HepG2 (cell line): Measurements from ENCODE around the gene TTC6. TPM values are rescaled to one million over a fixed set of nuclear protein-coding genes. Genes with fewer than 3 reads are reported as not detected.

Experiments used
- AKAP8 ChIP-seq: sonication (generic); formaldehyde crosslinking; IDR thresholded peaks from 2 replicates; pipeline ENCODE4 v1.5.1; 2020; ENCODE audit warnings: mild to moderate bottlenecking, missing genetic modification reagents
- HDAC1 ChIP-seq: sonication (generic); formaldehyde crosslinking; IDR thresholded peaks from 2 replicates; pipeline ENCODE4 v1.5.1; 2020; ENCODE audit warnings: mild to moderate bottlenecking, missing genetic modification reagents
- MAFF ChIP-seq: IDR thresholded peaks from 2 replicates; pipeline ENCODE4 v1.6.1; 2011; ENCODE audit warnings: low read depth, low read length, improper control_type of control experiment
- MYNN ChIP-seq: sonication (generic); formaldehyde crosslinking; IDR thresholded peaks from 2 replicates; pipeline ENCODE4 v1.4.0; 2020; ENCODE audit warnings: mild to moderate bottlenecking, low read depth, missing genetic modification reagents
- NR2F2 ChIP-seq: IDR thresholded peaks from 2 replicates; pipeline ENCODE4 v1.6.1; 2012; ENCODE audit warnings: low read depth, inconsistent platforms, borderline replicate concordance
- PTBP1 ChIP-seq: fragments of 200-400 bp; formaldehyde crosslinking; IDR thresholded peaks from 2 replicates; pipeline ENCODE4 v1.6.1; 2018; ENCODE audit warnings: low read length, low read depth; ENCODE audit not compliant: poor library complexity, severe bottlenecking
- SNAPC2 ChIP-seq: sonication (generic); formaldehyde crosslinking; IDR thresholded peaks from 2 replicates; pipeline ENCODE4 v1.8.1; 2022; ENCODE audit warnings: mild to moderate bottlenecking, missing genetic modification reagents
- ZNF124 ChIP-seq: sonication (generic); formaldehyde crosslinking; IDR thresholded peaks from 2 replicates; pipeline ENCODE4 v1.4.0; 2020; ENCODE audit warnings: missing genetic modification reagents
- ZNF431 ChIP-seq: sonication (generic); formaldehyde crosslinking; IDR thresholded peaks from 2 replicates; pipeline ENCODE4 v1.9.0; 2022; ENCODE audit warnings: missing genetic modification reagents, low read depth, mild to moderate bottlenecking, borderline replicate concordance
- ZNF792 ChIP-seq: IDR thresholded peaks from 2 replicates; pipeline ENCODE4 v1.6.1; 2016
- polyA plus RNA-seq, 8 experiments: library from polyadenylated mRNA; depleted of rRNA in 3 of 8; stranded (reverse) in 7 of 8; unstranded in 1 of 8; fragments of >200 nt; fragmentation: Illumina TruSeq in 4 of 8; extraction: Trizol in 4 of 8; gene quantifications; 2 replicates each; pipeline versions ENCODE4 v1.2.1 to v1.2.3, GENCODE V29; 2011 to 2016; ENCODE audit warnings: low read depth in 4 of 8, missing spikeins in 1 of 8, mixed read lengths in 1 of 8; ENCODE audit not compliant: insufficient read depth in 1 of 8
- total RNA-seq, 5 experiments: library from RNA; depleted of rRNA; stranded (reverse); fragments of >200 nt; fragmentation: Illumina TruSeq; extraction: Trizol; gene quantifications; 2 replicates each; pipeline ENCODE4 v1.2.3, GENCODE V29; 2016; ENCODE audit warnings: low read depth in 1 of 5
- TF ChIP-seq, protein P1 (sequence below): sonication (generic); formaldehyde crosslinking; IDR thresholded peaks from 2 replicates; pipeline ENCODE4 v1.4.0; 2020; ENCODE audit warnings: low read depth, missing genetic modification reagents
- TF ChIP-seq, protein P2 (sequence below): sonication (generic); formaldehyde crosslinking; IDR thresholded peaks from one replicate; pipeline ENCODE4 v1.5.1; 2020; ENCODE audit warnings: mild to moderate bottlenecking, missing genetic modification reagents; ENCODE audit errors: not compliant biosample characterization
- TF ChIP-seq, protein P3 (sequence below): sonication (generic); formaldehyde crosslinking; IDR thresholded peaks from 2 replicates; pipeline ENCODE4 v1.5.0; 2020; ENCODE audit warnings: missing genetic modification reagents
- TF ChIP-seq, protein P4 (sequence below): sonication (generic); formaldehyde crosslinking; IDR thresholded peaks from 2 replicates; pipeline ENCODE4 v1.5.1; 2020; ENCODE audit warnings: mild to moderate bottlenecking, moderate library complexity, missing genetic modification reagents

The TTC6 gene
- total and polyA plus RNA-seq, 2 of the 13 experiments (the other 11 are each of a cell fraction or from before 2014, with no cell fraction given), result 9.3 to 27.4 TPM

DNA sequence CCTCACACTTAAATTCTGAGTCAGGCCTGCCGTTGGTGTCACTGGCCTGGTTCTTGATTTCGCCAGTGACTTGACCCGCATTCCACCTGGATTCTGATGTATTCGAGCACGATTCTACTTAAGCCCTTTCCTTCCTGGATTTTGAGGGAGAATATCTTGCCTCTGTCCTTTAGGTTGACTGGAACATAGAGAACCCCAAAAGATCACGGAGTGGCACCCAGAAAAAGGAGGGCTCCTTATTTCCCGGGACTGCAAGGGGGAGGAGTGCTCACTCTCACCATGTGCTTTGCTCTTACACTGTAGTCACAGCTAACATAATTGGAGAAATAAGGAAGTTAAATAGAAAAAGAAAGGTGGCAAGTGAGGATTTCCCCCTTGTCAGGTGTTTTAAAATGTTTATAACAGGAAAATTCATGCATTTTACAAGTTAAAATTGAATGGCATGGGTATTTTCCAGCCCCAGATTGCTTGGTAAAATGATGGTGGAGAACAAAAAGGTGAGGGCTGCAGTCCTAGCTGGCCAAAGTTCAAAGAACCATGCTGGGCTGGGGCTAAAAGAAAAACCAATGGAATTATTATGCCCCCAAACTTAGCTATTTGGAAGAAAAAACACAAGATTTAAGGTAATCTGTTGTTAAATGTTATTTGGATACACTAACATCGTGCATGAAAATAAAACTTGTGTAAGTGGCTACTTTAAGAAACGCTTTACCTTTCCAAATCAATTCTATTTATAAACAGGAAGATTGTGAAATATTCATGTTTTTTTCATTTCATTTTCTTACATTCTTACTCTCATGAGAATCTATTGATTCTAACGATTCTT lies 9.2 kb upstream of the TTC6 start (continued):
- TF ChIP-seq, protein P1, sequence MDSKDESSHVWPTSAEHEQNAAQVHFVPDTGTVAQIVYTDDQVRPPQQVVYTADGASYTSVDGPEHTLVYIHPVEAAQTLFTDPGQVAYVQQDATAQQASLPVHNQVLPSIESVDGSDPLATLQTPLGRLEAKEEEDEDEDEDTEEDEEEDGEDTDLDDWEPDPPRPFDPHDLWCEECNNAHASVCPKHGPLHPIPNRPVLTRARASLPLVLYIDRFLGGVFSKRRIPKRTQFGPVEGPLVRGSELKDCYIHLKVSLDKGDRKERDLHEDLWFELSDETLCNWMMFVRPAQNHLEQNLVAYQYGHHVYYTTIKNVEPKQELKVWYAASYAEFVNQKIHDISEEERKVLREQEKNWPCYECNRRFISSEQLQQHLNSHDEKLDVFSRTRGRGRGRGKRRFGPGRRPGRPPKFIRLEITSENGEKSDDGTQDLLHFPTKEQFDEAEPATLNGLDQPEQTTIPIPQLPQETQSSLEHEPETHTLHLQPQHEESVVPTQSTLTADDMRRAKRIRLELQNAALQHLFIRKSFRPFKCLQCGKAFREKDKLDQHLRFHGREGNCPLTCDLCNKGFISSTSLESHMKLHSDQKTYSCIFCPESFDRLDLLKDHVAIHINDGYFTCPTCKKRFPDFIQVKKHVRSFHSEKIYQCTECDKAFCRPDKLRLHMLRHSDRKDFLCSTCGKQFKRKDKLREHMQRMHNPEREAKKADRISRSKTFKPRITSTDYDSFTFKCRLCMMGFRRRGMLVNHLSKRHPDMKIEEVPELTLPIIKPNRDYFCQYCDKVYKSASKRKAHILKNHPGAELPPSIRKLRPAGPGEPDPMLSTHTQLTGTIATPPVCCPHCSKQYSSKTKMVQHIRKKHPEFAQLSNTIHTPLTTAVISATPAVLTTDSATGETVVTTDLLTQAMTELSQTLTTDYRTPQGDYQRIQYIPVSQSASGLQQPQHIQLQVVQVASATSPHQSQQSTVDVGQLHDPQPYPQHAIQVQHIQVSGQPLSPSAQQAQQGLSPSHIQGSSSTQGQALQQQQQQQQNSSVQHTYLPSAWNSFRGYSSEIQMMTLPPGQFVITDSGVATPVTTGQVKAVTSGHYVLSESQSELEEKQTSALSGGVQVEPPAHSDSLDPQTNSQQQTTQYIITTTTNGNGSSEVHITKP, result no peak
- TF ChIP-seq AKAP8 (CRISPR knock-in tag) (no peak), MYNN (CRISPR knock-in tag) (peak; percentile 57; the same call in 1 of the 2 replicates), MAFF (no peak), NR2F2 (no peak), HDAC1 (CRISPR knock-in tag) (no peak), SNAPC2 (no peak), ZNF431 (CRISPR knock-in tag) (no peak), ZNF124 (CRISPR knock-in tag) (peak; percentile 49; the same call in 1 of the 2 replicates), PTBP1 (no peak), ZNF792 (no peak)
- TF ChIP-seq, protein P2, sequence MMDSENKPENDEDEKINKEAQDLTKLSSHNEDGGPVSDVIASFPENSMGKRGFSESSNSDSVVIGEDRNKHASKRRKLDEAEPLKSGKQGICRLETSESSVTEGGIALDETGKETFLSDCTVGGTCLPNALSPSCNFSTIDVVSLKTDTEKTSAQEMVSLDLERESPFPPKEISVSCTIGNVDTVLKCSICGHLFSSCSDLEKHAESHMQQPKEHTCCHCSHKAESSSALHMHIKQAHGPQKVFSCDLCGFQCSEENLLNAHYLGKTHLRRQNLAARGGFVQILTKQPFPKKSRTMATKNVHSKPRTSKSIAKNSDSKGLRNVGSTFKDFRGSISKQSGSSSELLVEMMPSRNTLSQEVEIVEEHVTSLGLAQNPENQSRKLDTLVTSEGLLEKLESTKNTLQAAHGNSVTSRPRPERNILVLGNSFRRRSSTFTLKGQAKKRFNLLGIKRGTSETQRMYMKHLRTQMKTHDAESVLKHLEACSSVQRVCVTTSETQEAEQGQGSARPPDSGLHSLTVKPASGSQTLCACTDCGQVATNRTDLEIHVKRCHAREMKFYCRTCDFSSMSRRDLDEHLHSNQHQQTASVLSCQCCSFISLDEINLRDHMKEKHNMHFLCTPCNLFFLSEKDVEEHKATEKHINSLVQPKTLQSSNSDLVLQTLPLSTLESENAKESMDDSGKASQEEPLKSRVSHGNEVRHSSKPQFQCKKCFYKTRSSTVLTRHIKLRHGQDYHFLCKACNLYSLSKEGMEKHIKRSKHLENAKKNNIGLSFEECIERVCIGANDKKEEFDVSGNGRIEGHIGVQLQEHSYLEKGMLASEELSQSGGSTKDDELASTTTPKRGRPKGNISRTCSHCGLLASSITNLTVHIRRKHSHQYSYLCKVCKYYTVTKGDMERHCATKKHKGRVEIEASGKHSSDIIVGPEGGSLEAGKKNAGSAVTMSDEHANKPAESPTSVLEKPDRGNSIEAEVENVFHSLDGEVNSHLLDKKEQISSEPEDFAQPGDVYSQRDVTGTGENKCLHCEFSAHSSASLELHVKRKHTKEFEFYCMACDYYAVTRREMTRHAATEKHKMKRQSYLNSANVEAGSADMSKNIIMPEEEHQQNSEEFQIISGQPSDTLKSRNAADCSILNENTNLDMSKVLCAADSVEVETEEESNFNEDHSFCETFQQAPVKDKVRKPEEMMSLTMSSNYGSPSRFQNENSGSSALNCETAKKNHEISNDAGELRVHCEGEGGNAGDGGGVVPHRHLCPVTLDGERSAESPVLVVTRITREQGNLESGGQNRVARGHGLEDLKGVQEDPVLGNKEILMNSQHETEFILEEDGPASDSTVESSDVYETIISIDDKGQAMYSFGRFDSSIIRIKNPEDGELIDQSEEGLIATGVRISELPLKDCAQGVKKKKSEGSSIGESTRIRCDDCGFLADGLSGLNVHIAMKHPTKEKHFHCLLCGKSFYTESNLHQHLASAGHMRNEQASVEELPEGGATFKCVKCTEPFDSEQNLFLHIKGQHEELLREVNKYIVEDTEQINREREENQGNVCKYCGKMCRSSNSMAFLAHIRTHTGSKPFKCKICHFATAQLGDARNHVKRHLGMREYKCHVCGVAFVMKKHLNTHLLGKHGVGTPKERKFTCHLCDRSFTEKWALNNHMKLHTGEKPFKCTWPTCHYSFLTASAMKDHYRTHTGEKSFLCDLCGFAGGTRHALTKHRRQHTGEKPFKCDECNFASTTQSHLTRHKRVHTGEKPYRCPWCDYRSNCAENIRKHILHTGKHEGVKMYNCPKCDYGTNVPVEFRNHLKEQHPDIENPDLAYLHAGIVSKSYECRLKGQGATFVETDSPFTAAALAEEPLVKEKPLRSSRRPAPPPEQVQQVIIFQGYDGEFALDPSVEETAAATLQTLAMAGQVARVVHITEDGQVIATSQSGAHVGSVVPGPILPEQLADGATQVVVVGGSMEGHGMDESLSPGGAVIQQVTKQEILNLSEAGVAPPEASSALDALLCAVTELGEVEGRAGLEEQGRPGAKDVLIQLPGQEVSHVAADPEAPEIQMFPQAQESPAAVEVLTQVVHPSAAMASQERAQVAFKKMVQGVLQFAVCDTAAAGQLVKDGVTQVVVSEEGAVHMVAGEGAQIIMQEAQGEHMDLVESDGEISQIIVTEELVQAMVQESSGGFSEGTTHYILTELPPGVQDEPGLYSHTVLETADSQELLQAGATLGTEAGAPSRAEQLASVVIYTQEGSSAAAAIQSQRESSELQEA, result no peak
- TF ChIP-seq, protein P3, sequence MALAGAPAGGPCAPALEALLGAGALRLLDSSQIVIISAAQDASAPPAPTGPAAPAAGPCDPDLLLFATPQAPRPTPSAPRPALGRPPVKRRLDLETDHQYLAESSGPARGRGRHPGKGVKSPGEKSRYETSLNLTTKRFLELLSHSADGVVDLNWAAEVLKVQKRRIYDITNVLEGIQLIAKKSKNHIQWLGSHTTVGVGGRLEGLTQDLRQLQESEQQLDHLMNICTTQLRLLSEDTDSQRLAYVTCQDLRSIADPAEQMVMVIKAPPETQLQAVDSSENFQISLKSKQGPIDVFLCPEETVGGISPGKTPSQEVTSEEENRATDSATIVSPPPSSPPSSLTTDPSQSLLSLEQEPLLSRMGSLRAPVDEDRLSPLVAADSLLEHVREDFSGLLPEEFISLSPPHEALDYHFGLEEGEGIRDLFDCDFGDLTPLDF (CRISPR knock-in tag), result 0 out of 2 replicates have a peak, but pooled peaks have one; percentile 51
- TF ChIP-seq, protein P4, sequence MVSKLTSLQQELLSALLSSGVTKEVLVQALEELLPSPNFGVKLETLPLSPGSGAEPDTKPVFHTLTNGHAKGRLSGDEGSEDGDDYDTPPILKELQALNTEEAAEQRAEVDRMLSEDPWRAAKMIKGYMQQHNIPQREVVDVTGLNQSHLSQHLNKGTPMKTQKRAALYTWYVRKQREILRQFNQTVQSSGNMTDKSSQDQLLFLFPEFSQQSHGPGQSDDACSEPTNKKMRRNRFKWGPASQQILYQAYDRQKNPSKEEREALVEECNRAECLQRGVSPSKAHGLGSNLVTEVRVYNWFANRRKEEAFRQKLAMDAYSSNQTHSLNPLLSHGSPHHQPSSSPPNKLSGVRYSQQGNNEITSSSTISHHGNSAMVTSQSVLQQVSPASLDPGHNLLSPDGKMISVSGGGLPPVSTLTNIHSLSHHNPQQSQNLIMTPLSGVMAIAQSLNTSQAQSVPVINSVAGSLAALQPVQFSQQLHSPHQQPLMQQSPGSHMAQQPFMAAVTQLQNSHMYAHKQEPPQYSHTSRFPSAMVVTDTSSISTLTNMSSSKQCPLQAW (CRISPR knock-in tag), result 0 out of 2 replicates have a peak, but pooled peaks have one; percentile 18
